Measurements from ENCODE around the gene SYNGAP1.
"Not testable (repeated sequence)": the region's sequence is repeated elsewhere in the genome, so short reads cannot be mapped to it uniquely, and the experiment has no call there.

SYNGAP1 gene

GRCh38 chr6:33399881-33400280, 20.0 kb upstream of the SYNGAP1 start:
- not testable (repeated sequence) for FAIRE-seq; DNase-seq (ENCODE audit: insufficient read length, low spot score)

GRCh38 chr6:33404884-33405283, 15.0 kb upstream of the SYNGAP1 start:
- DNase-seq (ENCODE audit: insufficient read length, low spot score) (no peak), FAIRE-seq (no peak)

- no peak for DNase-seq (ENCODE audit: insufficient read length, low spot score)
Observed at GRCh38 chr6:33405386-33405940, 14.4 kb upstream of the SYNGAP1 start.

GRCh38 chr6:33406126-33406525, 13.7 kb upstream of the SYNGAP1 start:
- DNase-seq (ENCODE audit: insufficient read length, low spot score) (no peak), FAIRE-seq (no peak)

More at GRCh38 chr6:33405386-33405940, 14.4 kb upstream of the SYNGAP1 start:
- FAIRE-seq = no peak

- no peak for DNase-seq (ENCODE audit: insufficient read length, low spot score)
- no peak for FAIRE-seq
Observed at GRCh38 chr6:33407132-33407718, 12.6 kb upstream of the SYNGAP1 start.

GRCh38 chr6:33410050-33410710, 9.7 kb upstream of the SYNGAP1 start:
- peak; percentile 91 for DNase-seq (ENCODE audit: insufficient read length, low spot score)
- FAIRE-seq = peak; percentile 96

GRCh38 chr6:33410711-33411631, 8.9 kb upstream of the SYNGAP1 start, which contains the start of gene PHF1:
PHF1 (plus strand) TSS chr6:33411014; CDS start chr6:33412264, 1,250 bp downstream.
- DNase-seq (ENCODE audit: insufficient read length, low spot score) = no peak
- FAIRE-seq = no peak

GRCh38 chr6:33411632-33412005, 8.2 kb upstream of the SYNGAP1 start:
- no peak for FAIRE-seq
- no peak for DNase-seq (ENCODE audit: insufficient read length, low spot score)

GRCh38 chr6:33412140-33413009, 7.5 kb upstream of the SYNGAP1 start:
- DNase-seq (ENCODE audit: insufficient read length, low spot score) = no peak
- FAIRE-seq = no peak

GRCh38 chr6:33413241-33414120, 6.4 kb upstream of the SYNGAP1 start:
- FAIRE-seq (no peak), DNase-seq (ENCODE audit: insufficient read length, low spot score) (no peak)

GRCh38 chr6:33414592-33415271, 5.1 kb upstream of the SYNGAP1 start:
- DNase-seq (ENCODE audit: insufficient read length, low spot score) = no peak

GRCh38 chr6:33415831-33416230, 4.0 kb upstream of the SYNGAP1 start:
- no peak for FAIRE-seq
- DNase-seq (ENCODE audit: insufficient read length, low spot score) = no peak

More at GRCh38 chr6:33414592-33415271, 5.1 kb upstream of the SYNGAP1 start:
- FAIRE-seq = no peak

- DNase-seq (ENCODE audit: insufficient read length, low spot score) (no peak), FAIRE-seq (peak; percentile 77)
Observed at GRCh38 chr6:33416386-33417127, 3.3 kb upstream of the SYNGAP1 start.

- no peak for DNase-seq (ENCODE audit: insufficient read length, low spot score)
- peak; percentile 61 for FAIRE-seq
Observed at GRCh38 chr6:33417128-33417902, 2.5 kb upstream of the SYNGAP1 start.

- FAIRE-seq (peak; percentile 99), DNase-seq (ENCODE audit: insufficient read length, low spot score) (peak; percentile 83)
Observed at GRCh38 chr6:33417903-33418689, 1.8 kb upstream of the SYNGAP1 start, which contains the start of gene CUTA. CUTA (minus strand) TSS chr6:33418107; CDS start chr6:33418000, 107 bp downstream.

GRCh38 chr6:33418690-33419291, 1.1 kb upstream of the SYNGAP1 start:
- no peak for FAIRE-seq
- DNase-seq (ENCODE audit: insufficient read length, low spot score) = no peak
